Astrocyte of the cerebellum (primary cell): ENCODE data around the gene CRKL.

ENCODE experiments used
- DNase-seq: peaks from one replicate; pipeline ENCODE4 v3.0.0-alpha.2; 2011; ENCODE audit warnings: low read depth
- H3K4me3 ChIP-seq: 2 replicates; pipeline ENCODE4 v1.5.1; 2011; ENCODE audit warnings: mild to moderate bottlenecking, low read depth, low read length, moderate library complexity
- in situ Hi-C: cut with HindIII; loops from 2 replicates; pipeline ENCODE4 v1.10.0; 2017; ENCODE audit warnings: low sequenced_read_pairs
- TF ChIP-seq, protein P1 (sequence below): IDR thresholded peaks from 2 replicates; pipeline ENCODE4 v1.5.1; 2012; ENCODE audit warnings: low read length, low read depth, moderate library complexity, mild to moderate bottlenecking; ENCODE audit errors: missing control alignments

The CRKL gene

DNA sequence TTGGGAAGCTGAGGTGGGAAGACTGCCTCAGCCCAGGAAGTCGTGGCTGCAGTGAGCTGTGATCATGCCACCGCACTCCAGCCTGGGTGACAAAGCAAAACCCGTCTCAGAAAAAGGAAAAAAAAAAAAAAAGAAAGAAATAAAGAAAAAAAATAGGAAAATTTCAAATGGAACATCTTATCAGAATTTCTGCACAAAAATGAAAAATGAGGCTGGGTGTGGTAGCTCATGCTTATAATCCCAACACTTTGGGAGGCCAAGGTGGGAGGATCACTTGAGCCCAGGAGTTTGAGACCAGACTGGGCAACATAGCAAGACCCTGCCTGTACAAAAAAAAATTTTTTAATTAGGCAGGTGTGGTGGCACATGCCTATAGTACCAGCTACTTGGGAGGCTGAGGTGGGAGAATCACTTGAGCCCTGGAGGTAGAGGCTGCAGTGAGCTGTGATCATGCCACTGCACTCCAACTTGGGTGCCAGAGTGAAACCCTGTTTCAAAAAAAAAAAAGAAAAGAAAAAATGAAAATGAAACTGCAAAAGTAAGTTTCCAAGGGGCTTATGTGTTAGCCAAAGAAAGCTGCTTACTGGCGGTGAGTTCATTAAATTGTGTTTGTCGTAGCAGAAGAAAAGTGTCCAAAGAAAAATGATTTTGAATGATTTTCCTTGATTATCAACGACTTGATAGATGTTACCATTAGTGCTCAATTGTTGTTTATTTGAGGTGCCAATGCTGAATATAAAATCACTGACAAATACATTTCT lies 7.5 kb upstream of the CRKL start:
- H3K4me3 ChIP-seq, result no peak overlapping the region
- TF ChIP-seq, protein P1, sequence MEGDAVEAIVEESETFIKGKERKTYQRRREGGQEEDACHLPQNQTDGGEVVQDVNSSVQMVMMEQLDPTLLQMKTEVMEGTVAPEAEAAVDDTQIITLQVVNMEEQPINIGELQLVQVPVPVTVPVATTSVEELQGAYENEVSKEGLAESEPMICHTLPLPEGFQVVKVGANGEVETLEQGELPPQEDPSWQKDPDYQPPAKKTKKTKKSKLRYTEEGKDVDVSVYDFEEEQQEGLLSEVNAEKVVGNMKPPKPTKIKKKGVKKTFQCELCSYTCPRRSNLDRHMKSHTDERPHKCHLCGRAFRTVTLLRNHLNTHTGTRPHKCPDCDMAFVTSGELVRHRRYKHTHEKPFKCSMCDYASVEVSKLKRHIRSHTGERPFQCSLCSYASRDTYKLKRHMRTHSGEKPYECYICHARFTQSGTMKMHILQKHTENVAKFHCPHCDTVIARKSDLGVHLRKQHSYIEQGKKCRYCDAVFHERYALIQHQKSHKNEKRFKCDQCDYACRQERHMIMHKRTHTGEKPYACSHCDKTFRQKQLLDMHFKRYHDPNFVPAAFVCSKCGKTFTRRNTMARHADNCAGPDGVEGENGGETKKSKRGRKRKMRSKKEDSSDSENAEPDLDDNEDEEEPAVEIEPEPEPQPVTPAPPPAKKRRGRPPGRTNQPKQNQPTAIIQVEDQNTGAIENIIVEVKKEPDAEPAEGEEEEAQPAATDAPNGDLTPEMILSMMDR, result no peak
- in situ Hi-C loops, result no loop called here
- no peak for DNase-seq

DNA sequence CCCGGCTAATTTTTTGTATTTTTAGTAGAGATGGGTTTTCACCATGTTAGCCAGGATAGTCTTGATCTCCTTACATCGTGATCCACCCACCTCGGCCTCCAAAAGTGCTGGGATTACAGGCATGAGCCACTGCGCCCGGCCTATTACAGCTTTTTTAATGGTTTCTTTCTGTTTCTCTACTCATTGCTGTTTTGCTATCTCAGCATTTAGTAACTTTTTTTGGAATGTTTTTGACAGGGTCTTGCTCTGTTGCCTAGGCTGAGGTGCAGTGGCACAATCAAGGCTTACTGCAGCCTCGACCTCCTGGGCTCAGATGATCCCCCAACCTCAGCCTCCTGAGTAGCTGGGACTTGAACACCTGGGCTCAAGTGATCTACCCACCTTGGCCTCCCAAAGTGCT lies 4.7 kb upstream of the CRKL start:
- no peak overlapping the region for H3K4me3 ChIP-seq
- no peak for DNase-seq

DNA sequence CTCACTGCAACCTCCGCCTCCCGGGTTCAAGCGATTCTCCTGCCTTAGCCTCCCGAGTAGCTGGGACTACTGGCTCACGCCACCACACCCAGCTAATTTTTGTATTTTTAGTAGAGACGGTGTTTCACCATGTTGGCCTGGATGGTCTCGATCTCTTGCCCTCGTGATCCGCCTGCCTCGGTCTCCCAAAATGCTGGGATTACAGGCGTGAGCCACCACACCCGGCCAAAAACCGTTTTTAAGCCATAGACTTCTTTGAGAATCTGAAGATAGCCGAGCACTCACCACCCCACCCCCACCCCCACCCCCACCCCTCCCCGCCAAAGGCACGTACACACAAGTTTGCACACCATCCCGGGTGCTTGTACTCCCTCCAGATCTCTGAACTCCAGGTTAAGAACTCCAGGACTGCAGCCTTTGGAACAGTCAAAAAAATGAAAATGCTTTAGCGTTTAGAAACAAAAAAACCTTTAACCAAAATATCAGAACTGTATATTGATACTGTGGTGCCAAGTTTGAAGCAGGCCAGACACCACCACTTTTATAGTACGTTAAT lies 1.5 kb downstream of the CRKL start:
- in situ Hi-C loops, result no loop called here

More for the DNA sequence above, 4.7 kb upstream of the CRKL start:
- in situ Hi-C loops, result no loop called here
- TF ChIP-seq, protein P1, result no peak

DNA sequence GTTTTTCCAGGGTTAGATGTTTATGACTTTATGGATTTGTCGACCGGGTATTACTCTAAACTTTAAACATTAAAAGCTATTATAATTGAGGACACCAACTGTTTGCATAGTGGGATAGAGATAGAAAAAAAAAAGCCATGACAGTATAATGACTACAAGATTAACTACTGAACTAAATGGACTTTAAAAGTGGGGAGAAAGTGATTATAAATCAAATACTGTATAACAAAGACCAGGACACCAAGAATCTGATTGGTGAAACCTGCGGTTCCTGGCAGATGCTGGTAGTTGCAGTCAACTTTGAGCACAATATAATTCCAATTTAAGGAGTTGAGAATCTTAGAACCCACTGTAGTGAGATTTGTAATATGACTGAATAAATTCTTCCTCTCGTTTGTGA lies 2.5 kb downstream of the CRKL start:
- DNase-seq, result no peak
- in situ Hi-C loops, result no loop called here
- TF ChIP-seq, protein P1, result no peak
- H3K4me3 ChIP-seq, result peak overlapping the region; percentile 98

More for the DNA sequence above, 1.5 kb downstream of the CRKL start:
- TF ChIP-seq, protein P1, result no peak
- H3K4me3 ChIP-seq, result peak overlapping the region; percentile 98
- no peak for DNase-seq

DNA sequence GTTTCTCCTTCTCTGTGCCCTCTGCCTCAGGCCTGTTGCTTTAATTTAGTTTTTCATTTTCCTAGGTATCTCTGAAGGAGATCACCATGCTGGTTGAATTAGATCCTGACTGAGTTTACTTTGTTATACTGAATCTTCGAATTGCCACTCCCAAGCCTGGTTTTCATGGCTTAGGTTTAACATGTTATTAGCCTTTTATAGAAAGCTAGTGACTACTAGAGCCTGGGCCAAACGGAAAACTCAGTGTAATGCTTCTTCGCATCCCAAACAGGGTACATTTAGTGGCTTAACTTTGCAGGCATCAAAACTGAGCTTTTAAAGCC lies 3.6 kb downstream of the CRKL start:
- peak overlapping the region; percentile 98 for H3K4me3 ChIP-seq
- TF ChIP-seq, protein P1, result no peak
- no peak for DNase-seq
- in situ Hi-C loops, result no loop called here

DNA sequence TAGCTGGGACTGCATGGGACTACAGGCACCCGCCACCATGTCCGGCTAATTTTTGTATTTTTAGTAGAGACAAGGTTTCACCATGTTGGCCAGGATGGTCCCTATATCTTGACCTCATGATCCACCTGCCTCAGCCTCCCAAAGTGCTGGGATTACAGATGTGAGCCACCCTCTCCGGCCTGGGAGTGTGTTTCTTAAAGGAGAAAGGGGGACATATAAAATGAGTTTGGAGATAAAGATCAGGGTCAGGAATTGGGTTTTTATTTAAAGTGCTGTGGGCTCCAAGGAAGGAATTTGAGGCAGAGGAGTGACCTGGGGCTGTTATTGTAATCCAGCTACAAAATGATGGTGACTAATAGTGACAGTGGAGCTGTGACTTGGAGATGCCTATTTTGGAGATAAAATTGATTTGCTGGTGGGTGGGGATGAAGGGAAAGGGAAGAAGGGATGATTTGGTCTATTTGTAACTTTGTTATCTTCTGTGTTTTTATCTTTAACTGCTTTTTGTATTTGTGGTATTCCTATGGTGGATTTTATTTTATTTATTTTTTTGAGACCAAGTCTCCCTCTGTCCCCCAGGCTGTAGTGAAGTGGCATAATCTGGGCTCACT lies 5.0 kb downstream of the CRKL start:
- H3K4me3 ChIP-seq, result no peak overlapping the region
- TF ChIP-seq, protein P1, result no peak
- no peak for DNase-seq
- in situ Hi-C loops, result no loop called here
